GM19395 (cell line): ENCODE data around the gene YEATS2.
"Not testable (repeated sequence)": the region's sequence is repeated elsewhere in the genome, so short reads cannot be mapped to it uniquely, and the experiment has no call there.

Experiments used
- ATAC-seq: cut with Tn5 transposase; IDR thresholded peaks from one replicate; pipeline ENCODE4 v1.9.1; 2021; ENCODE audit warnings: mild to moderate bottlenecking, moderate library complexity; ENCODE audit not compliant: unreplicated experiment

The YEATS2 gene

DNA sequence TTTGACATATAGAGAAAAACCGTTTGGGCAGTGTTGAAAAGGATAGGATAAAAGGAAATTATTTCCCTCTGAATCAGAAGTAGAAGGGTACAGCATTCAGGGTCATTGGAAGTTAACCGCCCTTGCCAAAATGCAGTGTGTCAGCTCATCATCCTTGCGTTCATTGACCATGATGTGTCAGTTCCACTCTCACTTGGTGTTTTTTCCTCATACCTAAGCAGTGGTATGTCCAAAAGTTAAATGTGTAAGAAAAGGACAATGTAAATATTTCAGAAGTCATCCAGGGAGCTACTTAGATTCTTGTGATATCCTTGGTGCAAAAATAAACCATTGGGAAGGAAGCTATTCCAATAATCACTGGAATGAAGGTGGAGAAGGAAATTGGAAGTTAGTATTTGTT is 77.0 kb downstream of the YEATS2 start:
- ATAC-seq: no peak

DNA sequence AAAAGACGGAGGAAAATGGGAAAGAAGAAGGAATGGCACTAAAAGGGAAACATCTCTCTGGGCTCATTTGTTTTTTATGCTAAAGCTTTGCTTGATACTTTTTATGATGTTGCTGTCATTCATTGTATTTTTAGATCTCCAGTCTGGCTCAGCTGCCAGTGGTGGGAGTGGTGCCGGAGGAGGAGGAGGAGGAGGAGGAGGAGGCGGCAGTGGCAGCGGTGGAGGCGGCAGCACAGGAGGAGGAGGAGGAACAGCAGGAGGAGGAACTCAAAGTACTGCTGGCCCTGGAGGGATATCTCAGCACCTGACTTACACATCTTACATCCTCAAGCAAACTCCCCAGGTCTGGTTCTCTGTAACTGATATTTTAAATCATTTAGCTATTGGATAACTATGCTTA is 78.2 kb downstream of the YEATS2 start:
- ATAC-seq: no peak

GRCh38 chr3:183776451-183776850 is 78.9 kb downstream of the YEATS2 start:
- ATAC-seq: not testable (repeated sequence)

DNA sequence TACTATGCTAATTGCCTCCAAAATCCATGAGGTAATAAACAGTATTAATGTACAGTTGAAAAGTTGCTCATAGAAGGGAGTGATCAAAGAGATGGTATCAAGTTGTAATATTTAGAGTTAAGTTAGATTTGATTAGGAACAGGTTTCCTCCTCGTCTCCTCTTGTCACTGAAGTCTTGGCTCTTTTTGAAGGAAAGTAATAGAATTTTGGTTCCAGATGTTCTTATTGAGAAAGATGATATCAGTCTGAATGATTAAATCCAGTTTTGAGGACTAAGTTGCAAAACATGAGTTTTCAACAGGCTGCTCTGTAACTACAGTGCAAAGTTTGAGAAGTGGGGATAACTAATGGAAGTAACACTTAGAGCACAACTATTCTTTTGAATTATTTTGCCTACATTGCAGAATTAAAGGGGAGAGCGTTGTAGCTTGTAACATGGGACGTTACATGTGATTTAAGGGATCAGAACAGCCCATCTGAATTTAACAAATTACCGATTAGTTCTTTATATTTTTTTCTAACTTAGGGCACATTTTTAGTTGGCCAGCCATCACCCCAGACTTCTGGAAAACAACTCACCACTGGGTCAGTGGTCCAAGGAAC is 79.5 kb downstream of the YEATS2 start:
- no peak for ATAC-seq

GRCh38 chr3:183779896-183780465 is 82.4 kb downstream of the YEATS2 start:
- no peak for ATAC-seq

GRCh38 chr3:183781246-183781645 is 83.6 kb downstream of the YEATS2 start:
- no peak for ATAC-seq

DNA sequence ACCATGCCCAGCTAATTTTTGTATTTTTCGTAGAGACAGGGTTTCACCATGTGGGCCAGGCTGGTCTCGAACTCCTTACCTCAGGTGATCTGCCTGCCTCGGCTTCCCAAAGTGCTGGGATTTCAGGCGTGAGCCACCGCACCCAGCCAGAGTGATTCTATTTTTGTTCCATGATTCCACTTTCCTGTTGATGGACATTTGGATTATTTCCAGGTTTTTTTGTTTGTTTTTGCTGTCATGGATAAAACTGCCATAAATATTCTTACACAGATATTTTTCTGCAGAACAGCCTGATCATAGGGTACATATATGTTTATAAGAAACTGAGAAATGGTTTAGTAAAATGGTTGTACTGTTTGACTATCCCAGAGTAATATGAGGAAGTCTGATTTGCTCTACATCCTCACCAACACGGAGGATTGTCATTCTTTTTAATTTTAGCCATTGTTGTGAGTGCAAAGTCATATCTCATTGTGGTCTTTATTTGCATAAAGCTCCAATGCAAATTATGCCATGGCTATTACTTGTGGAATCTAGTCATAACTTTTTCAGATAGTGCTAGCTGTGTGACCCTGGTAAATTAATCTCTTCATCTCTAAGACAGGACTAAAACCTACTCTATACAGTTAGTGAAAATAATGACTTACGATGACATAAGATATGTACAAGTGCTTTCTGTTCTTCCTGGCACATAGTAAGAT is 85.1 kb downstream of the YEATS2 start:
- ATAC-seq: no peak

DNA sequence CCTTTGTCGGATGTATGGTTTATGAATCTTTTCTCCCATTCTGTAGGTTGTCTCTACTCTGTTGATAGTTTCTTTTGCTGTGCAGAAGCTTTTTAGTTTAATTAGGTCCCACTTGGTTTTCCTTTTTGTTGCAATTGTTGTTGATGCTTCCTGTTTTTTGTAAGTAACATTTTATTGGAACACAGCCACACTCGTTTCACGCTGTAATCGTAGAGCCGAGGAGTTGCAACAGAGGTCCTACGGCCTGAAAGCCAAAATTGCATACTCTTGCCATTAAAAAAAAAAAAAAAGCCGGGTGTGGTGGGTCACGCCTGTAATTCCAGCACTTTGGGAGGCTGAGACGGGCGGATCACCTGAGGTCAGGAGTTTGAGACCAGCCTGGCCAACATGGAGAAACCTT is 86.9 kb downstream of the YEATS2 start:
- ATAC-seq: not testable (repeated sequence)

DNA sequence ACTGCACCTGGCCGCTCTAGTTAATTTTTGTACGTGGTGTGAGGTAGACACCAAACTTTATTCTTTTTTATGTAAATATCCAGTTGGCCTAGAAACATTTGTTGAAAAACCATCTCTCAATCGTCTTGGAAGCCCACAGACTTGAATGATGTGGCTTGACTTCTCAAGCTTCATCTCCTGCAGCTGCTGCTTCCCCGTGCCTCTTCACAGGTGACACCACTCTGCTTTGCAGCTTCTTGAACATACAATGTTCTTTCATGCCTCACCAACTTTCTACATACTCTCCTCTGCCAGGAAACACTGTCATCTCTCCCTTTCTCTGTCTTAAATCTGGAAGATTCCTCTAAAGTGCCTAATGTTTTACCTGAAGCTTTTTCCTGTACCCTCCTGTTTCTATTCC is 92.2 kb downstream of the YEATS2 start:
- ATAC-seq: no peak

- ATAC-seq: no peak
Observed at GRCh38 chr3:183790700-183791099, 93.1 kb downstream of the YEATS2 start.

DNA sequence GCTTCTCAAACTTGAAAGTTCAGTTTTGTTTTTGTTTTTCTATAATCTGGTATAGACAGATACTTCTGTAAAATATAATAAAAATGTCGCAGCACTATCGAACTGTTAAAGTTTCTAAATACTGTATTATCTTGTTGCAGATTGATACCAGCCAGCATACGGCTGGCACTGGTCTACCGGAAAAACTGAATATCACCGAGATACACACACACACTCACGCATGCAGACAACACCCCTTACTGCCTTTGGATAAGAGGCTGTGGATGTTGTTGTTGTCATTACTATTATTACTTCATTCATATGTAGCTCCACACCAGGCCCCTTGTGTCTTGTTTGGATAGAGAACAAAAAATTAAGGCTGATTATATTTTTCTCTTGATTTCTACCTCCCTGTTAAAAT is 95.4 kb downstream of the YEATS2 start:
- no peak for ATAC-seq

DNA sequence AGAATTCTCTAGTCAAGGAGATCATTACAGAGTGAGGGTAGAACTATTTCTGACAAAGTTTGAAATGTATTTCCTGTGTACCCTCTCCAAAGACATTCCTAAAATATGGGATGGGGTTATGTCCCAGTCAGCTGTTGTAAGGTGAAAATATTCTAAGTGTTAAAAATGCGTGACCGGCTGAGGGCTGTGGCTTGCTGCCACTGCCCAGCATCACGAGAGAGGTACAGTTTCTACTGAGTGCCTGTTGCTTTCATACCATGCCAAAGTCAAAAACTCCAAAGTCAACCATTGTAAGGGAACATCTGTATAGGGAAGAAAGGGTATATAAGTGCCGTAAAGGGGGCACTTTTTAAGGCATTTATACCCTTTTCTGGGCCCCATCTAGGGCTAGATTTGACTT is 96.9 kb downstream of the YEATS2 start:
- no peak for ATAC-seq

DNA sequence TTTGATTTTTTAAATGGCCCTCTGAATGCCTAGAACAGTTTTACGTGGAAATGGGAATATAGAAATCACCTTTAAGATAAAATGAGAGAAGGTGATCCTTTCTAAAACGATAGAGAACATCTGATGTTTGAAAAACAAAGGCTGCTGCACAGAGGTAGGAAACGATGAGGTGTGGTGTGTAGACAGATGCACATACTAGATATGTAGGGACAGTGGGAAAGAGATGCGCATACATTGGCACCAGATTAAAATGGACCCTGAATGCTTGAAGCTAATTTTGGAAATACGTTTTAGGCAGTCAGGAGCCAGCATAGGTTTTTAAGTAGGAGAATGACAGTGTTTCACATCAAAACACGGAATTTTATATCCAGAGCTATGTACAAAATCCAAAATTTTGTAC is 98.8 kb downstream of the YEATS2 start:
- no peak for ATAC-seq

DNA sequence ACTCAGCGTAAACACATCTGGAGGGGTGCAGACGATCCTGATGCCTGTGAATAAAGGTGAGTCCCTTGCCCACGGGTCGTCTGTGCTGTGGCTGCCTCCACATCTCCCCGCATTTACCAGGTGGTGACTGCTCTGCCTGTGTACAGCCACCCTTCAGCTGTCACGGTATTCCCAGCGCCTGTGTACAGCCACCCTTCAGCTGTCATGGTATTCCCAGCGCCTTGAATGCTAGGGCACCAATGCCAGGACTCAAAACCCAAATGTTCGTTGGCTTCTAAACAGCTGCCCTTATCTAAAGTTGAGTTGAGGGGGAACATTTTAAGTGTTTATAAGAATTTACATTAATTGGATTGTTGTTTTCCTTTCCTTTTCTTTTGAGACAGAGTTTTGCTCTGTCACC is 100.4 kb downstream of the YEATS2 start:
- ATAC-seq: no peak

GRCh38 chr3:183799461-183799860 is 101.9 kb downstream of the YEATS2 start:
- ATAC-seq: no peak

- ATAC-seq: no peak
Observed at GRCh38 chr3:183800243-183800863, 102.8 kb downstream of the YEATS2 start.

- ATAC-seq: no peak
Observed at GRCh38 chr3:183801601-183802000, 104.0 kb downstream of the YEATS2 start.

- no peak for ATAC-seq
Observed at GRCh38 chr3:183802989-183803388, 105.4 kb downstream of the YEATS2 start.

GRCh38 chr3:183807209-183807728 is 109.7 kb downstream of the YEATS2 start:
- ATAC-seq: no peak

DNA sequence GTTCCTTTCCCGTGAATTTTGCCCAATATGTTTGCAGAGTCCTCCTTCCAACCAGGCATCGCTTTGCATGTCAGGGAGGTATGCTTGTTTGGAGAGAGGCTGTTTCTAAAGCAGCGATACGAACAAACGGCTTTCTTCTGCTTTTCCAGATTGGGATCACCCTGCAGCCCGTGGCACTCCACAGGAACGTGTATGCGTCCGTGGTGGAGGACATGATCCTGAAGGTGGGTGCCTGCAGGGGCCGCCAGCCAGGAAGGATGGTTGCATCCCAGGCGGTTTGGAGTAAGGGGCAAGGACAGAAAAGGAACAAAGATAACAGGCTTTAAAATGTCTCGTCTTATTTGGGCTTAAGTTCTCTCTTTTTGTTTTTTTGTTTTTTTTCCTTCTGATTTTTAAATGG is 110.3 kb downstream of the YEATS2 start:
- ATAC-seq: no peak

DNA sequence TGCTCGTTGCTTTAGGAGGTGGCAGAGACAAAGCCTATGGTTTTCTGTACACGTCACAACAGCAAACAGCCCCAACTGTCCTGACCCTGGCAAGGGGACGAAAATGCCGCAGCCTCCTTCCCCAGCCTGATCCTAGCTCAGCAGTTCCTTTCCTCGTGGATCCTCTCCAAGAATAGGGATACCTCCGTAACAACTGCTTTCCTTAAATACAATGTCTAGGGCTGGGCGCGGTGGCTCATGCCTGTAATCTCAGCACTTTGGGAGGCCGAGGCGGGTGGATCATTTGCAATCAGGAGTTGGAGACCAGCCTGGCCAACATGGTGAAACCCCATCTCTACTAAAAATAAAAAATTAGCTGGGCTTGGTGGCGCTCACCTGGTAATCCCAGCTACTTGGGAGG is 110.8 kb downstream of the YEATS2 start:
- ATAC-seq: no peak

DNA sequence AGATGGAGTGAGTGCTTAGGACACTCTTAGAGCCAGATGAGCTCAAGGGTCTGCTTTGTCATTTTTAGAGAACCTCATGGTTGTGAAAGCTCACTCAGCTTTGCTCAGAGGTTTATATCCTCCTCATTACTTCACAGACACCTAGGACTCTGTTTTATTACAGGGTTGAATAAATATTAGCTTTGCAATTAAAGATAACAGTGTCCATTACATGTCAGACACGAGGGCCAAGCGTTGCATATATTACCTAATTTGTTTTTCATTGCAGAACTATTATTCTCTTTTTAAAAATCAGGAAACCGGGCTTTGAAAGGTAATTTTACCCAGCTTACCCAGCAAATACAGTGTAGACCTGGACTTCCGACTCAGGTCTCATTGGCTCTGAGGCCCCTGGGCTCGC is 111.7 kb downstream of the YEATS2 start:
- no peak for ATAC-seq
